Upper lobe of left lung (tissue), 4 donors: Measurements from ENCODE around the gene HTR2C.

Experiments
- CTCF ChIP-seq, 6 experiments: fragments of 450-650 bp in 4 of 6; fragments of 200-600 bp in 2 of 6; sonication (generic) in 2 of 6; IDR thresholded peaks; one replicate each; pipeline ENCODE4 v1.5.1; 2016 to 2019; ENCODE audit warnings: antibody characterized with exemption in 6 of 6
- EP300 ChIP-seq, 4 donors: sonication (generic); formaldehyde crosslinking; IDR thresholded peaks; one replicate each; pipeline ENCODE4 v1.5.1; 2017; ENCODE audit warnings: antibody characterized with exemption in 4 of 4, control low read depth in 2 of 4
- POLR2A ChIP-seq, 4 donors: fragments of 450-650 bp; IDR thresholded peaks; one replicate each; pipeline ENCODE4 v1.5.1; 2016 to 2017; ENCODE audit warnings: antibody characterized with exemption in 4 of 4, mild to moderate bottlenecking in 2 of 4
- POLR2AphosphoS5 ChIP-seq, 2 donors: sonication (generic); formaldehyde crosslinking; IDR thresholded peaks; one replicate each; pipeline ENCODE4 v1.5.1; 2017; ENCODE audit warnings: antibody characterized with exemption in 2 of 2

- TF ChIP-seq CTCF (IDR thresholded peaks at IDR 0.05) = peak in 4 of 6 experiments; percentile 25 to 50 (median 32)
- no peak for TF ChIP-seq EP300 (IDR thresholded peaks at IDR 0.05)
- TF ChIP-seq POLR2A (IDR thresholded peaks at IDR 0.05) = no peak
- TF ChIP-seq POLR2AphosphoS5 (IDR thresholded peaks at IDR 0.05) = no peak
Measured at GRCh38 chrX:114619874-114620273, 36.0 kb downstream of the HTR2C start.
